PC-3 (cell line): ENCODE data around the gene PLEKHA6.

Experiments used
- CTCF ChIP-seq: fragments of 300-600 bp; sonication (generic); conservative IDR thresholded peaks from 2 replicates; pipeline ENCODE4 v1.5.1; 2017; ENCODE audit warnings: antibody characterized with exemption, low read depth, mild to moderate bottlenecking, low read length
- EZH2phosphoT487 ChIP-seq: fragments of 300-600 bp; sonication (generic); IDR thresholded peaks from 2 replicates; pipeline ENCODE4 v1.6.1; 2018; ENCODE audit warnings: mild to moderate bottlenecking, antibody characterized with exemption, low read length, borderline replicate concordance

- TF ChIP-seq CTCF (no peak), EZH2phosphoT487 (no peak)
Measured at GRCh38 chr1:204340081-204340889, 19.4 kb downstream of the PLEKHA6 start.
